Activated CD4-positive, CD25-positive, alpha-beta regulatory T cell treated with anti-CD3 and anti-CD28 coated beads, Interleukin-2, amount 50 U/mL, for 16 hours (primary cell): Measurements from ENCODE around the gene ITFG2.
"Not testable (repeated sequence)": the region's sequence is repeated elsewhere in the genome, so short reads cannot be mapped to it uniquely, and the experiment has no call there.

ENCODE experiments used
- DNase-seq: peaks from one replicate; pipeline ENCODE4 v3.0.0-alpha.2; 2020; ENCODE audit warnings: low read depth, low spot score

Gene ITFG2

DNA sequence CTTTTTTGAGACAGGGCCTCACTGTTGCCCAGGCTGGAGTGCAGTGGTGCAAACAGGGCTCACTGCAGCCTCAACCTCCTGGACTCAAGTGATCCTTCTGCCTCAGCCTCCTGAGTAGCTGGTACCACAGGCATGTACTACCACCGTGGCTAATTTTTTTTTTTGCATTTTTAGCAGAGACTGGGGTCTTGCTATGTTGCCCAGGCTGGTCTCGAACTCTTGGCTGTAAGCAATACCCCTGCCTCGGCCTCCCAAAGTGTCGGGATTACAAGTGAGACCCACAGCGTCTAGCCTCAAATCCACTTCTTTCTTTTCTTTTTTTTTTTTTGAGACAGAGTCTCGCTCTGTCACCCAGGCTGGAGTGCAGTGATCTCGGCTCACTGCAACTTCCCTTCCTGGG, 50.9 kb downstream of the ITFG2 start:
- DNase-seq, result not testable (repeated sequence)

DNA sequence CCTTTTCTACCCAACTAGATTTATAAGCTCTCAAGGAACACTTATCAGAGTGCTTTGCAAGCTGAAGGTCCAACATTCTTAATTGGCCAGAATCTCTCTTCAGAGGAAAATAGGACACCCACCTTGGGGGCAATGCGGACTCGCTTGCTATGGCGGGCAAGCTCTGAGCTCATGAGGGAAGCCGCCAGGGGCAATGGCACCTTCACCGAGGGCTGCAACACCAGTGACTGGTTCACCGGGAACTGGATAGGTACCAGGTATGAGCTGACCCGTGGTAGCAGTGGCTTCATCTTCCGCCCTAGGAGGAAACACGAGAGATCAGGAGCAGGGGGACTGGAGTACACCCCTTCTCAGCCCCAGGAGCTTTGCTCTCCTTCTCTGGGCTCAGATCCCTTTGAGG, 51.7 kb downstream of the ITFG2 start:
- DNase-seq, result no peak

DNA sequence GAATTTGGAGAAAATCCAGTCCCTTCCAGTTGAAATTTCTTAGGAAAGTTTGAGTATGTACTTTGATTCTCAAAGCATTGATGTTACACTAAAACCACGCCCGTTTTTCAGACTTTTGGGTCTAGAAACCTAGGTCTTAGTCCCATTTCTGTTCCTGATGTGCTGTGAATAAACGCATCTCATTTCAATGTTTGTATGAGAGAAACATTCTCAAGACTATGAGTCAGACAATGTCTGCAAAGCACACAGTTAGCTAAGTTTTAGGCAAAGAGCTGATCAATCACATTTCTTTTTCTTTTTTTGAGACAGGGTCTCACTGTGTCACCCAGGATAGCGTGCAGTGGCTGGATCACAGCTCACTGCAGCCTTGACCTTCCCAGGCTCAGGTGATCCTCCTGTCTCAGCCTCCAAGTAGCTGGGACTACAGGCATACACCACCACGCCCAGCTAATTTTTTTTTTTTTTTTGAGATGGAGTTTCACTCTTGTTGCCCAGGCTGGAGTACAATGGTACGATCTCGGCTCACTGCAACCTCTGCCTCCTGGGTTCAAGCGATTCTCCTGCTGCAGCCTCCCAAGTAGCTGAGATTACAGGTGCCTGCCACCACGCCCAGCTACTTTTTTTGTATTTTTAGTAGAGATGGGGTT, 56.6 kb downstream of the ITFG2 start:
- DNase-seq, result not testable (repeated sequence)
